Ishikawa (cell line): Measurements from ENCODE around the gene PPP1R18.

Experiments
- CEBPB ChIP-seq: IDR thresholded peaks from 2 replicates; pipeline ENCODE4 v1.6.1; 2012
- CREB1 ChIP-seq: IDR thresholded peaks from 2 replicates; pipeline ENCODE4 v1.6.1; 2012; ENCODE audit warnings: low read depth
- EGR1 ChIP-seq: IDR thresholded peaks from 2 replicates; pipeline ENCODE4 v1.6.1; 2012
- EP300 ChIP-seq: IDR thresholded peaks from 2 replicates; pipeline ENCODE4 v1.6.1; 2012; ENCODE audit warnings: borderline replicate concordance
- FOXM1 ChIP-seq: IDR thresholded peaks from 2 replicates; pipeline ENCODE4 v1.6.1; 2012; ENCODE audit warnings: low read depth, borderline replicate concordance
- NFIC ChIP-seq: IDR thresholded peaks from 2 replicates; pipeline ENCODE4 v1.6.1; 2012
- RAD21 ChIP-seq: IDR thresholded peaks from 2 replicates; pipeline ENCODE4 v1.6.1; 2012; ENCODE audit warnings: low read depth
- TAF1 ChIP-seq: IDR thresholded peaks from 2 replicates; pipeline ENCODE4 v1.6.1; 2012; ENCODE audit warnings: low read depth, mild to moderate bottlenecking
- TCF12 ChIP-seq: IDR thresholded peaks from 2 replicates; pipeline ENCODE4 v1.6.1; 2012; ENCODE audit warnings: low read depth
- TEAD4 ChIP-seq: IDR thresholded peaks from 2 replicates; pipeline ENCODE4 v1.6.1; 2012
- YY1 ChIP-seq: IDR thresholded peaks from 2 replicates; pipeline ENCODE4 v1.6.1; 2012; ENCODE audit warnings: low read depth
- ZBTB7A ChIP-seq: IDR thresholded peaks from 2 replicates; pipeline ENCODE4 v1.6.1; 2012; ENCODE audit warnings: low read depth
- TF ChIP-seq, protein P1 (sequence below): IDR thresholded peaks from 2 replicates; pipeline ENCODE4 v1.6.1; 2012; ENCODE audit warnings: low read depth, mild to moderate bottlenecking
- TF ChIP-seq, protein P2 (sequence below): IDR thresholded peaks from 2 replicates; pipeline ENCODE4 v1.6.1; 2012
- TF ChIP-seq, protein P3 (sequence below): IDR thresholded peaks from 2 replicates; pipeline ENCODE4 v1.6.1; 2012

The PPP1R18 gene

DNA sequence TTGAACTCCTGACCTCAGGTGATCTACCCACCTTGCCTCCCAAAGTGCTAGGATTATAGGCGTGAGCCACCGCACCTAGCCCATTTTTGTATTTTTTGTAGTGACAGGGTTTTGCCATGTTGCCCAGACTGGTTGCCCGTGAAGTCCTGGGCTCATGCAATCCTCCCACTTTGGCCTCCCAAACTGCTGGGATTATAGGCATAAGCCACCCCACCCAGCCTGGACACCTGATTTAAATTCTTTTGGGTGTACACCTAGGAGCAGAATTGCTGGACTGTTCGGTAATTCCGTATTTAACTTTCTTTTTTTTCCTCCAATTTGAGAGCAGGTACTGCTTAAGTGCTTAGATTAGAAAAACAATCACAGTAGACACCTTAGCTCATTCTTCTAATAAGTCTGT is 10.0 kb upstream of the PPP1R18 start:
- TF ChIP-seq TAF1 = no peak
- TF ChIP-seq YY1 = no peak
- no peak for TF ChIP-seq EP300
- no peak for TF ChIP-seq FOXM1
- TF ChIP-seq RAD21 = no peak
- TF ChIP-seq, protein P1, sequence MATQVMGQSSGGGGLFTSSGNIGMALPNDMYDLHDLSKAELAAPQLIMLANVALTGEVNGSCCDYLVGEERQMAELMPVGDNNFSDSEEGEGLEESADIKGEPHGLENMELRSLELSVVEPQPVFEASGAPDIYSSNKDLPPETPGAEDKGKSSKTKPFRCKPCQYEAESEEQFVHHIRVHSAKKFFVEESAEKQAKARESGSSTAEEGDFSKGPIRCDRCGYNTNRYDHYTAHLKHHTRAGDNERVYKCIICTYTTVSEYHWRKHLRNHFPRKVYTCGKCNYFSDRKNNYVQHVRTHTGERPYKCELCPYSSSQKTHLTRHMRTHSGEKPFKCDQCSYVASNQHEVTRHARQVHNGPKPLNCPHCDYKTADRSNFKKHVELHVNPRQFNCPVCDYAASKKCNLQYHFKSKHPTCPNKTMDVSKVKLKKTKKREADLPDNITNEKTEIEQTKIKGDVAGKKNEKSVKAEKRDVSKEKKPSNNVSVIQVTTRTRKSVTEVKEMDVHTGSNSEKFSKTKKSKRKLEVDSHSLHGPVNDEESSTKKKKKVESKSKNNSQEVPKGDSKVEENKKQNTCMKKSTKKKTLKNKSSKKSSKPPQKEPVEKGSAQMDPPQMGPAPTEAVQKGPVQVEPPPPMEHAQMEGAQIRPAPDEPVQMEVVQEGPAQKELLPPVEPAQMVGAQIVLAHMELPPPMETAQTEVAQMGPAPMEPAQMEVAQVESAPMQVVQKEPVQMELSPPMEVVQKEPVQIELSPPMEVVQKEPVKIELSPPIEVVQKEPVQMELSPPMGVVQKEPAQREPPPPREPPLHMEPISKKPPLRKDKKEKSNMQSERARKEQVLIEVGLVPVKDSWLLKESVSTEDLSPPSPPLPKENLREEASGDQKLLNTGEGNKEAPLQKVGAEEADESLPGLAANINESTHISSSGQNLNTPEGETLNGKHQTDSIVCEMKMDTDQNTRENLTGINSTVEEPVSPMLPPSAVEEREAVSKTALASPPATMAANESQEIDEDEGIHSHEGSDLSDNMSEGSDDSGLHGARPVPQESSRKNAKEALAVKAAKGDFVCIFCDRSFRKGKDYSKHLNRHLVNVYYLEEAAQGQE = no peak
- TF ChIP-seq, protein P2, sequence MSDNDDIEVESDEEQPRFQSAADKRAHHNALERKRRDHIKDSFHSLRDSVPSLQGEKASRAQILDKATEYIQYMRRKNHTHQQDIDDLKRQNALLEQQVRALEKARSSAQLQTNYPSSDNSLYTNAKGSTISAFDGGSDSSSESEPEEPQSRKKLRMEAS = no peak
- no peak for TF ChIP-seq NFIC
- TF ChIP-seq CREB1 = no peak
- no peak for TF ChIP-seq TEAD4

DNA sequence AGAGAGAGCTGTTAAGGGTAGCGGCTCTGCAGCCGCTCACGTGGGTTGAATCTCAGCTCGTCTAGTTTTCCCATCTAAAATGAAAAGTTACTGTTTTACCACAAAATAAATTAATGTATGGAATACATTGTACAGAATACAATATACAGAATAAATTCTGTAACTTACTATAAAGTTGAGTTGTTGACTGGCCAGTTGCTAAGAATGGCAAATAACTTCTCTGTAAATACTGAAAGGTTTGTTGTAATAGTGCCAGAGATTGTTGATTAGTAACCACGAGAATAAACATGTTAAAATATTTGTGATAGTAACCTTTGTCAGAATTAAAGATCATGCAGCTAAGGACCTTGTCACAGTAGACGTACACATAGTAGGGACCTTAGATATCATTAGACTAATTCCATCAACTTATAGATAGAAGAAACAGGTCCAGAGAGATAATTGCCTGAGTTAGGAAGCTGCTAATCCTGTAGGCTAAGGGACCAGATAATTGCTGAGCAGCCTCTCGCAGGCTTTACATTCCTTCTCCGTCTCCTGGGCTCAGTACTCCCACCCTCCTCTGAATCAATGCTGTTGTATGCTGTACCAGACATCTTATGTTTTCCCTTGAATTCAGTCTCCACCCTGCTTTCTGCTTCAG is 4.9 kb upstream of the PPP1R18 start:
- TF ChIP-seq TCF12 (no peak), ZBTB7A (no peak), FOXM1 (no peak), CREB1 (no peak), TAF1 (no peak), EP300 (no peak), NFIC (no peak), TEAD4 (no peak), EGR1 (no peak), YY1 (no peak), CEBPB (no peak), RAD21 (no peak)
- TF ChIP-seq, protein P2 = no peak
- TF ChIP-seq, protein P1 = no peak
- TF ChIP-seq, protein P3, sequence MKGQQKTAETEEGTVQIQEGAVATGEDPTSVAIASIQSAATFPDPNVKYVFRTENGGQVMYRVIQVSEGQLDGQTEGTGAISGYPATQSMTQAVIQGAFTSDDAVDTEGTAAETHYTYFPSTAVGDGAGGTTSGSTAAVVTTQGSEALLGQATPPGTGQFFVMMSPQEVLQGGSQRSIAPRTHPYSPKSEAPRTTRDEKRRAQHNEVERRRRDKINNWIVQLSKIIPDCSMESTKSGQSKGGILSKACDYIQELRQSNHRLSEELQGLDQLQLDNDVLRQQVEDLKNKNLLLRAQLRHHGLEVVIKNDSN = no peak

DNA sequence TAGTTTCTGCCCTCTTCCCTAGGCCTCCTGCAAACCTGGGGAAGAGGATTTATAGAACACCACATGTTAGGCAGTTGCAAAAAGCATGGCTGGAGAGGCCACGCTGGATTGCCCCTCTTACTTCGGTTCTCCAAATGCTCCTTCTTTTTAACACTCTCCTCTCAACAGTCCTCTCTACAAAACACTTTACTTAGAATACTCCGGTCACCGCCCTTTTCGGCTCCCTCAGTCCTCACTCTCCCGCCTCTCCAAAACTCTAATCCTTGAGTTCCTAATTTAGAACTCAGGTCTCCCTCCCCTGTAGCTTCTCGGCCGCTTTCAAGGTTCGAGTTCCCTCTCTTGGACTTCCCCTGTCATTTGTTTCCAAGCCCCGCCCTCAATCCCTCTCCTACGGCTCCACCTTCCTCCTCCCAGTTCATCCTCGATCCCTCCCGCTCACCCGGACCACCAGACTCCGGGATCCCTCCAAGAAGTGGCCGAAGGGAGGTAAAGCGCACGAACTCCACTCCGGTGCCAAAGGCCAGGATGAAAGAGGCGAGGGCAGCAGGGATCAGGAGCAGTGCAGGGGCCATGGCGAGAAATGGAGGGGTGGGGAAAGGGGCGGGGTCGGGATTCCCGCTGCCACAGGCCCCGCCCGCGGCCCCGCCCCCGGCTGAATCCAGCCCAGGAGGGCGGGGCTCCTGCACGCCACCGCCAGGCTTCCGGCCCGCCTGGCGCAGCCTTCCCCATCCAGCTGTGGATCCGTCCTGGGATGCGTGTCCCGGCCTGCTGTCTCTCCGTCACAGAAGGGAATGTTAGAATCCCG is 4.2 kb upstream of the PPP1R18 start, which contains the start of gene NRM:
NRM (minus strand) TSS at position 582 of the 805 bp plus-strand sequence; CDS start at position 572, 10 bp downstream.
- TF ChIP-seq, protein P2 = peak; percentile 29; the same call in 1 of the 2 replicates
- TF ChIP-seq YY1 (0 out of 2 replicates have a peak, but pooled peaks have one; percentile 35), TAF1 (0 out of 2 replicates have a peak, but pooled peaks have one; percentile 30), RAD21 (no peak)
- TF ChIP-seq, protein P3 = no peak

DNA sequence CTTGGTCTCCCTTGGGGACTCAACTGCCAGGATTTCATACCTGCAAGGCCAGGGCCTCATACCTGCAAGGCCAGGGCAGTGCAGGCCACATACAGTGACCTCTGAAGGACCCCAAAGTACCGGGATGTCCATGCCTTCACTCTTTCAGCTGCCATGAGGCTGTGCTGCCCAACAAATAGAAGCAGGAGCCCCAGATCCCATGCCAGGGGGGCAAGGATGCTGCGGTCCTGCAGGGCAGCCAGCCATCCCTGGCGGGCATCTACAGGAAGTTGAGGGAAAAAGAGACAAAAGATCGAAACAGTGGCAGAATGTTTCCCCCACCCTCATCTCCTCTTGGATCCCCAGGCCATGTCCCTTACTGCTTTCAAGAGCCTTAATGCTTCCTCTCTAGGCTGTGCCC is 3.5 kb upstream of the PPP1R18 start:
- TF ChIP-seq YY1 (no peak), RAD21 (no peak), CREB1 (no peak), TEAD4 (no peak)

DNA sequence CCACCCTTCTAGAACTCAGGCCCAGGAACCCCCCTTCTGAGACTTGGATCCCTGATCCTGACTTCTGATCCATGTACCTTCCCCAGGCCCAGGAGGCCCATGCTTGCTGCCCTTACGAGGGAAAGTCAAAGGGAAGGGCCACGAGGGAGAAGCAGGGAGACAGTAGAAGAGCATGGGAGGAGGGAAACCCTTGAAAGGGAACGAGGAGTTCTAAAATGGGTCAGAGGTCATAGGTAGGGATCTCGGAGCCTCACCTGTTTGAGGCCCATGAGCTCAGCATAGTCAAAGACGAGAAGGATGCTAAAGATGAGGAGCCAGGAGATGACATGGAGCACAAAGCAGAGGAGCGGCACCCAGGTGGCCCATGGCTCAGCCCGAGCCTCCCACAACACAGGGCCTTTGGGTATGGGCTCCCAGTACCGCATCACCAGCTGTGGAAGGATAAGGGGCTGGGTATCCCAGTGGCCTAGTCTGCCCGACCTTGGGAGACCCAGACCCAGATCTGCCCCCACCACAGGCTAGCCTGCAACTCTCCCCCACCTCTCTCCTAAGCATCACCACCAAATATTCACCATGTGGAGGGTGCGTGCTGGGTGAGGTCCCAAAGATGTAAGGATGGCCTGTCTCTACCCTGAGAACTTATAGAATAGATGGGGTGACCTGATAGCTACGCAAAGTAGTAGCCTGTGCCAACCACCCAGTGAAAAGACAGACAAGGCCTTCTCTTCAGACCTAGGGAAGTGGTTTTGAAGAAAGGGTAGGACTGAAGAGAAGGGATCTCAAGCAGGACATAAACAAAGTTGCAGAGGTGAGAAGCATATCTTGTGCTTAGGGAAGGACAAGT is 2.8 kb upstream of the PPP1R18 start:
- TF ChIP-seq, protein P3 = no peak
- TF ChIP-seq CREB1 (no peak), RAD21 (no peak)
- TF ChIP-seq, protein P1 = no peak
